ENCODE results near the gene HOXA7.

- TF ChIP-seq, protein P1, sequence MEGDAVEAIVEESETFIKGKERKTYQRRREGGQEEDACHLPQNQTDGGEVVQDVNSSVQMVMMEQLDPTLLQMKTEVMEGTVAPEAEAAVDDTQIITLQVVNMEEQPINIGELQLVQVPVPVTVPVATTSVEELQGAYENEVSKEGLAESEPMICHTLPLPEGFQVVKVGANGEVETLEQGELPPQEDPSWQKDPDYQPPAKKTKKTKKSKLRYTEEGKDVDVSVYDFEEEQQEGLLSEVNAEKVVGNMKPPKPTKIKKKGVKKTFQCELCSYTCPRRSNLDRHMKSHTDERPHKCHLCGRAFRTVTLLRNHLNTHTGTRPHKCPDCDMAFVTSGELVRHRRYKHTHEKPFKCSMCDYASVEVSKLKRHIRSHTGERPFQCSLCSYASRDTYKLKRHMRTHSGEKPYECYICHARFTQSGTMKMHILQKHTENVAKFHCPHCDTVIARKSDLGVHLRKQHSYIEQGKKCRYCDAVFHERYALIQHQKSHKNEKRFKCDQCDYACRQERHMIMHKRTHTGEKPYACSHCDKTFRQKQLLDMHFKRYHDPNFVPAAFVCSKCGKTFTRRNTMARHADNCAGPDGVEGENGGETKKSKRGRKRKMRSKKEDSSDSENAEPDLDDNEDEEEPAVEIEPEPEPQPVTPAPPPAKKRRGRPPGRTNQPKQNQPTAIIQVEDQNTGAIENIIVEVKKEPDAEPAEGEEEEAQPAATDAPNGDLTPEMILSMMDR (IDR thresholded peaks at IDR 0.05) = no peak
- TF ChIP-seq POLR2A (IDR thresholded peaks at IDR 0.05) = no peak
Observed at GRCh38 chr7:27191161-27191731, 34.8 kb upstream of the HOXA7 start.
